ENCODE measurements around the gene YIF1B.
"Not testable (repeated sequence)": the region's sequence is repeated elsewhere in the genome, so short reads cannot be mapped to it uniquely, and the experiment has no call there.

YIF1B gene

GRCh38 chr19:38274739-38275138 lies 41.0 kb downstream of the YIF1B start:
- no peak for DNase-seq (ENCODE audit: low spot score)

- DNase-seq (ENCODE audit: low spot score): no peak
Observed at GRCh38 chr19:38273499-38273898, 42.2 kb downstream of the YIF1B start.

- DNase-seq (ENCODE audit: low spot score): no peak
Observed at GRCh38 chr19:38270587-38271167, 45.1 kb downstream of the YIF1B start.

- no peak for DNase-seq (ENCODE audit: low spot score)
Observed at GRCh38 chr19:38268539-38268938, 47.2 kb downstream of the YIF1B start.

- no peak for DNase-seq (ENCODE audit: low spot score)
Observed at GRCh38 chr19:38267761-38268483, 47.8 kb downstream of the YIF1B start.

- DNase-seq (ENCODE audit: low spot score): no peak
Observed at GRCh38 chr19:38266981-38267597, 48.7 kb downstream of the YIF1B start.

GRCh38 chr19:38265921-38266429 lies 49.8 kb downstream of the YIF1B start:
- DNase-seq (ENCODE audit: low spot score): no peak

- no peak for DNase-seq (ENCODE audit: low spot score)
Observed at GRCh38 chr19:38265213-38265861, 50.4 kb downstream of the YIF1B start.

- DNase-seq (ENCODE audit: low spot score): peak; percentile 28
Observed at GRCh38 chr19:38264486-38265212, 51.1 kb downstream of the YIF1B start, which contains the start of gene SPINT2. TSS of gene SPINT2 (plus strand) at chr19:38264573. CDS start at chr19:38264893, 320 bp downstream.

GRCh38 chr19:38263689-38264485 lies 51.9 kb downstream of the YIF1B start:
- DNase-seq (ENCODE audit: low spot score): peak; percentile 81

- DNase-seq (ENCODE audit: low spot score): no peak
Observed at GRCh38 chr19:38262585-38263268, 53.0 kb downstream of the YIF1B start.

- not testable (repeated sequence) for DNase-seq (ENCODE audit: low spot score)
Observed at GRCh38 chr19:38261942-38262341, 53.8 kb downstream of the YIF1B start.

GRCh38 chr19:38255383-38256014 lies 60.2 kb downstream of the YIF1B start:
- DNase-seq (ENCODE audit: low spot score): no peak

GRCh38 chr19:38253788-38254187 lies 62.0 kb downstream of the YIF1B start:
- DNase-seq (ENCODE audit: low spot score): no peak
